D721Med (cell line): ENCODE results near the gene HENMT1.

Experiments used
- DNase-seq: peaks from one replicate; pipeline ENCODE4 v3.0.0; 2011; ENCODE audit warnings: low spot score; ENCODE audit not compliant: insufficient read length
- FAIRE-seq: peaks from 2 replicates; lab custom pipeline; 2011; peaks lifted over from hg19 to GRCh38; lab: Jason Lieb, UNC
- CTCF ChIP-seq: IDR thresholded peaks from 2 replicates; pipeline ENCODE4 v1.5.1; 2012; ENCODE audit warnings: mild to moderate bottlenecking, control low read depth; ENCODE audit not compliant: insufficient read depth; ENCODE audit errors: missing control alignments

Gene HENMT1

GRCh38 chr1:108657356-108658080 is 3.4 kb downstream of the HENMT1 start:
- TF ChIP-seq CTCF: no peak
- FAIRE-seq: no peak
- no peak for DNase-seq

- no peak for TF ChIP-seq CTCF
- FAIRE-seq (no peak), DNase-seq (no peak)
Observed at GRCh38 chr1:108653431-108654105, 7.3 kb downstream of the HENMT1 start.

- no peak for TF ChIP-seq CTCF
- no peak for FAIRE-seq
- no peak for DNase-seq
Observed at GRCh38 chr1:108646648-108647269, 14.1 kb downstream of the HENMT1 start.

GRCh38 chr1:108646265-108646647 is 14.6 kb downstream of the HENMT1 start:
- no peak for DNase-seq
- TF ChIP-seq CTCF: no peak
- no peak for FAIRE-seq

- FAIRE-seq (no peak), DNase-seq (no peak)
- TF ChIP-seq CTCF: peak; percentile 10
Observed at GRCh38 chr1:108645564-108646184, 15.2 kb downstream of the HENMT1 start.

GRCh38 chr1:108644984-108645383 is 15.9 kb downstream of the HENMT1 start:
- FAIRE-seq: no peak
- TF ChIP-seq CTCF: no peak
- DNase-seq: no peak
